ENCODE results near the gene PAPSS2.

PAPSS2 gene

DNA sequence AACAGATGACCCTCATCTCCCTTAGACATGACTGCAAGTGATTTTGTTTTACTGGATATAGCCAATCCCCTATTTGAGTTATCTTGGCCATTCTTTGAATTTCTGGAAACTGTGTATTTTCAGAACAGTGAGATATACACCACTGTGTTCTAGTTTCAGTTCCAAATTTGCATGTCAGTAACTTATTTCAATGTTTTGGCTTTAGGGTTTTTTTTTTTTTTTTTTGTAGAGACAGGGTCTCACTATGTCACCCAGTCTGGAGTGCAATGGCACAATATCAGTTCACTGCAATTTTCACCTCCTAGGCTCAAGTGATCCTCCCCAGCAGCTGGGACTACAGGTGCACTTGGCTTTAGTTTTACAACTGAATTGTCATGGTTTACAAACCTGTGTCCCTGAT, 91.1 kb downstream of the PAPSS2 start:
- DNase-seq (ENCODE audit: low read depth) = no peak

DNA sequence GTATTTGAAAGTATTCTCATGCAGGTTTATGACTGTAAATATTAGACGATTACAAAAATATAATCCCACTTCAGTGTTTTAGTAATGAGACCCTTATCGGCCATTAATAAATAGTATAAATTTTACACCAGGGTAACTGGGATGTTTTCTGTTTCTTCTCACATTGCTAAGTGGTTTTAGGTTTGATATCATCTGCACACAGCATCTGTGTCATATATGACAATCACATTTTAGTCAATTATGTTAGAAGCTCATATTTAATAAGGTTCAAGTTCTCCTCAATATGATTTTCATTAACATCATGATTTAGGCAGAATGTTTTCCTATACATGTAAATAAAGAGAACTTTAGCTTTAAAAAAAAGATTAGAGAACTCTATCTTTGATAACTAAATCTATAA, 91.6 kb downstream of the PAPSS2 start:
- DNase-seq (ENCODE audit: low read depth) = no peak

DNA sequence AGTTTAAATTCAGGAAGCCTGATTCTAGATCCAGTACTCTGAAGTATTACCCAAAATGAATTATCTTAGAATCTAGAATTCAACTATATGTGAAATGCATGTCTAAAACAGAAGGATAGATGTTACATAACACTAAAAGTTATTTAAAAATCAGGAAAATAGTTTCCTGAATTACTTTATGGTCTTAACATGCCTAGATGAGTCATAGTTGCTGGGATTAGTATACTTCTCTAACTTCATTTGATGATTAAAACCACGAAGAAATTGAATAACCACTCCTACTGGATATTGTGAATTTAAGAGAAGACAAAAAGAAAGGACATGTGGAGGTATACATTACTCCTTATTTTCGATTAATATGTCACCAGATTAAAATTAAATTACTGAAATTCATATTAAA, 92.9 kb downstream of the PAPSS2 start:
- peak; percentile 37 for DNase-seq (ENCODE audit: low read depth)

DNA sequence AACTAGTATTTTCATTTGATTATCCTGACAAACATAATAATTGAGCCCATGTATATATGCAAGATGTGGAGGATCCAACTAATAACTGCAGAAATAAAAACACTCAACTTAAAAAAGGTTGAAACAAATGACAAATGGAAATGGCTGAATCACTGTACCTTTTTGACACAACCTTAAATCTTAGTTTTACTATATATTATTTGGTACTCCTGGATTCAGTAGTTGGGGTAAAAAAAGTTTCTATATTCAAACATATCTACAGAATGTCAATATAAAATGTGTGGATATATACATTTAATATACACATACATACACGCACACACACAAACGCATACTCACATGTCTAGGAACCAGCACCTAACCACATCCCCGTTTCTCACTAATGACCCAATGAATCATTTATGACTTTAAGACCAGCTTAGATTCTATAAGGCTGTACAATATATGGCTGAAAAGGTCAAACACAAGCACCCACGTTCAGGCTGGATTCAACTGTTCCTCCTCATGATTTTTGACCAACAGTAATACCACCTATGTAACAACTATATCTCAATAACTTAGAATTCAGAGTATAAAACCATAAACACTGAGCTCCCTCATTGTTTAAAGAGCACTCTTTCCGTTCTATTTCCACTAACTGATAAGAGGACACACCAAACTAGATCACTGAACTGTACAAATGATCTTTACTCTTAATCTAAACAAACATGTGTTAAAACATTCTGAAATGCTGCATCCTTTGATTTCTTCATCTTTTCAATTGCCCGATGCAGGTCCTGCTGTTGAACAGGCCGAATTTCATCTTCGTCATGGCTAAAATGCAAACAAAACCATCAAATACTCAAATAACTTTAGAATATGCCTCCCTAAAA, 94.6 kb downstream of the PAPSS2 start:
- DNase-seq (ENCODE audit: low read depth) = no peak

DNA sequence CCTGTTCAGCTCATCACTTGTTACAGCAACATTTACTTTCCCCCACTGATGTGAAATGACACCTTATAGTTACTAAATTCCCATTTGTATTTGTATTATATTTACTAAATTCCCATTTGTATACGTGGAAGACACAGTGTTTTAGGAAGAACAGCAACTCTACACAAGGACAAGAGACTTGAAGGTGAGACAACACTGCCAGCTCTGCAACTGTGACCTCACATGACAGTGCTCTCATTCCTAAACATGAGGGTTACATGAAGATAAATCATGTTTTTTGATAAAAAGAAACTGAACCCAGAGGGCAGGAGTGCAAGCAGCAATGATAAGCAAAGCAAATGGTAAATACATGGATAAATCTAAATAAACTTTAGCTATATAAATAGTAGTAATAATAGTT, 98.0 kb downstream of the PAPSS2 start:
- DNase-seq (ENCODE audit: low read depth) = no peak

DNA sequence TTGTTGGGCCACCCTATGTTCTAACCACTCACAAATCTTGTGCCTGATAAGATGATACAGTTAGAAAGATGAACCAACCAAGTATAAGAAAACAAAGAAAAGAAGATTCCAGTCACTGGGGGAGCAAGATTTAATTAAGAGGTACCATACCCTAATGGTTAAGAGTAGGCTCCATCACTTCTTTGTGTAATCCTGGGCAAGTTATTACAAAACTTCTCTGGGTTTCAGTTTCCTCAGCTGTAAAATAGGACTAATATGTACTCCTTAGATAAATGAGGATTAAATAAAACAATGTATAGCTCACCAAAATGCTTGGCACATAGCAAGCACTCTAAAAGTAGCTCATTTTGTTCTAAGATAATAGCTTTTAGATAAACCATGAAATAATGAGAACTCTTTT, 99.9 kb downstream of the PAPSS2 start:
- DNase-seq (ENCODE audit: low read depth) = no peak

DNA sequence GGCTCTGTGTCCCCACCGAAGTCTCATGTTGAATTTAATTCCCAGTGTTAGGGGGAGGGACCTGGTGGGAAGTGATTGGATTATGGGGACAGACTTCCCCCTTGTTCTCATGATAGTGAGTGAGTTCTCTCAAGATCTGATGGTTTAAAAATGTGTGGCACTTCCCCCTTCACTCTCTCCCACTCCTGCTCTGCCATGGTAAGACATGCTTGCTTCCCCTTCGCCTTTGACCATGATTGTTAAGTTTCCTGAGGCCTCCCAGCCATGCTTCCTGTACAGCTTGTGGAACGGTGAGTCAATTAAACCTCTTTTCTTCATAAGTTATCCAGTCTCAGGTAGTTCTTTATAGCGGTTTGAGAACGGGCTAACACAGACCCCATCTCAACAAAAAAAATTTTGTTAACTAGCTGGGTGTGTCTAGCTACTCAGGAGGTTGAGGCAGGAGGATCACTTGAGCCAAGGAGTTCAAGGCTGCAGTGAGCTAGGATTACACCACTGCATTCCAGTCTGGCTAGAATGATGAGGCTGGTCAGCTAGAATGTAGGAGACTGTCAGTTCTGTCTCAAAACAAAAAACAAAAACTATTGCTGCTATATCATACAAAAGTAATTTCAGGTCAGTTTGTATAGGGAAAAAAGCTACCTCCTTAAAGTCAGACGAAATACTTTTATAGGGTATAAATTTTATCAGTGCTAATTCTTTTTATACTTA, 100.7 kb downstream of the PAPSS2 start:
- no peak for DNase-seq (ENCODE audit: low read depth)

DNA sequence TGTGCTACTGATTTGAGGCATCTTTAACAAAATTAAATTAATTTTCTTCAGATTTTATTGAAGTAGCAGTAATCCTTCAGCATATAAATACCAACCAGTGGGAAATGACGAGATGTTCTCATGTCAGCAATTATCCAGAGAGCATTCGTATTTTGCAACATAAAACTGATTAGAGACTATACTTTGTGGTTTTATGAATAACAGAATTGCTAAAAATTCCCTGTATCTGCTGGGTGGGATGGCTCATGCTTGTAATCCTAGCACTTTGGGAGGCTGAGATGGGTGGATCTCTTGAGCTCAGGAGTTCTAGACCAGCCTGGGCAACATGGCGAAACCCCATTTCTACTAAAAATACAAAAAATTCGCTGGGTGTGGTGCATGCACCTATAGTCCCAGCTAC, 101.5 kb downstream of the PAPSS2 start:
- DNase-seq (ENCODE audit: low read depth) = no peak

DNA sequence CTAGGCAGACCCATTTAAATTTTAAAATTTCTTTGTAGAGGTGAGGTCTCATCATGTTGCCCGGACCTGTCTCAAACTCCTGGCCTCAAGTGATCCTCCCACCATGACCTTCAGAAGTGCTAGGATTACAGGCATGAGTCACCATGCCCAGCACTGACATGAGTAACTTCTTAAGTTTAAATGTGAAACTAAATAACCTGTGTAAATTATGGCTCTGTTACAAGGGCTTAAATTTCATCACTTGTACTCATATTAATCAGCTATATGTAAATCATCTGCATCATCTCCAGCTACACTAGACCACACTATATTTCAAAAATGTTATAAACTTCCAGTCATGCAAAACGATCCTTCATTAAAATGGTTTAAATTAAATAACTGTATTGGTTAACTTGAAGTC, 102.2 kb downstream of the PAPSS2 start:
- DNase-seq (ENCODE audit: low read depth) = peak; percentile 46

DNA sequence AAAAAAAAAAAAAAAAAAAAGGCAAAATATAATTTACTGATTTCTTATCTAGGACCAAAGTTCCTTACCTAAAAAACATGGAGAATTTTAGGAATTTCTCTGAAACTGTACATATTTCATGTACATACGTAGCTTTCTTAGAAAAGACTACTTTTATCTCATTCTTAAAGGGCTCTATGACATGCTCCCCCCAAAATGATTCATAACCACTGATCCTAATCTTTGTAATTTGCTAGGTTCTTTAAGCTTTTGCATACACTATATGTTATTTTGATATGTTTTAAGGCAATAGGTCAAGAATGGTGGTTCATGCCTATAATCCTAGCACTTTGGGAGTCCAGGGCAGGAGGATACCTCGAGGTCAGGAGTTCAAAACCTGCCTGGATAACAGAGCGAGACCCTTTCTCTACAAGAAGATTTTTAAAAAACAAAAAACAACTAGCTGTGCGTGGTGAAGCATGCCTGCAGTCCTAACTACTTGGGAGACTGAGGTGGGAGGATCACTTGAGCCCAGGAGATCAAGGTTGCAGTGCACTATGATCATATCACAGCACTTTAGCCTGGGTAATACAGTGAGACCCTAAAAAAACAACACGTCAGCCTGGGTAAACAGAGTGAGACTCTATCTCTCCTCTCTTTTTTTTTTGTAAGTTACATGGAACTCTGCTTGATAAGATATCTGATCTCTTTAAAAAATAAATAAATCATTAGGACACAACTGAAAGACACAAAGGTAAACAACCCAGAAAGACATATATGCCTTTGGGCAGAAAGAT, 103.6 kb downstream of the PAPSS2 start:
- no peak for DNase-seq (ENCODE audit: low read depth)

DNA sequence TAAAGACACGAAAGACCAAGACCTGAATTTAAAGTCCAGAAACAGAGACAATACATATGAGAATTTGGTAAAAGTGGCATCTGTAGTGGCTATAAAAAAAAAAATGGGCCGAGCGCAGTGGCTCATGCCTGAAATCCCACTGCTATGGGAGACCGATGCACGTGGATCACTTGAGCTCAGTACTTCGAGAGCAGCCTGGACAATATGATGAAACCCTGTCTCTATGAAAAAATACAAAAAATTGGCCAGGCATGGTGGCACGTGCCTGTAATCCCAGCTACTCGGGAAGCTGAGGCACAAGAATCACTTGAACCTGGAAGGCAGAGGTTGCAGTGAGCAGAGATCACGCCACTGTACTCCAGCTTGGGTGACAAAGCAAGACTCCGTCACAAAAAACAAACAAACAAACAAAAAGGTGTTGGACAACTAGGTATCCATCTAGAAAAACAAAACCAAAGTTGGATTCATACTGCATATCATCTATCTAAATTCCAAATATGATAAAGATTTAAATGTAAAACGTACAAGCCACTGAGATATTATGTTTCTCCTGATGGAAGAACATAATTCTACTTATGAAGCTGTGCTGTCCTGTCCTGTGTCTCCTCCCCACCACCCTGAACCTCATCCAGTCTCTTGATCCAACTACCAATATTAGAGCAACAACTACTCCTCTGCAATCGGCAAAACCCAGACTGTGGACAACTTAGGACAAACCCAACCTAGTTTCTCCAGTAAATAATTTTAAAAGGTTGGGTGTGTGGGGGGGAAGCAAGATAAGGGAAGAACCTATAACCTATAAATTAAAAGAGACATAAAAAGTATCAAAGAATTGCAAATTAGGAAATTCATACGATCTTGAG, 104.6 kb downstream of the PAPSS2 start:
- no peak for DNase-seq (ENCODE audit: low read depth)

DNA sequence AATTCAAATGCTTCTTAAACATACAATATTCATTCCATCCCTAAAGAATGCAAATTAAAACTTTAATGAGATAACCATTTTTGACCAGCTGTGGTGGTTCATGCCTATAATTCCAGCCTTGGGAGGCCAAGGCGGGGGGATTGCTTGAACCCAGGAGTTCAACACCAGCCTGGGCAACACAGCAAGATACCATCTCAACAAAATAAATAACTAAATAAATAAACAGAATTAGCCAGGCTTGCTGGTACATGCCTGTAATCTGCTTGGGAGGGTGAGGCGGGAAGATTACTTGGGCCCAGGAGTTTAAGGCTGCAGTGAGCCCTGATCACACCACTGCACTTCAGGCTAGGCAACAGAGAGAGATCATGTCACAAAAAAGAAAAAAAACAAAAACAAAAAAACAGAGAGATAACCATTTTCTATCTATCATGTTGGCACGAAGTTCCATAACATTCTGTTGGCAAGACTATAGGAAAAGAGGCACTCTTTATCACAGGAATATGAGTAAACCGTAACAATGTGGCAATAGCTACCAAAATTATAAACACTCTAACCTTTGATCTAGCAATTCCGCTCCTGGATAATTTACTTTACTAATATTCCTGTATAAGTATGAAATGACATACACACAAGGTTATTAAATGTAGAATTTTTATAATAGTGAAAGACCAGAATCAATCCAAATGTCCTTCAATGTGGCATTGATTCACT, 106.1 kb downstream of the PAPSS2 start:
- DNase-seq (ENCODE audit: low read depth) = no peak

DNA sequence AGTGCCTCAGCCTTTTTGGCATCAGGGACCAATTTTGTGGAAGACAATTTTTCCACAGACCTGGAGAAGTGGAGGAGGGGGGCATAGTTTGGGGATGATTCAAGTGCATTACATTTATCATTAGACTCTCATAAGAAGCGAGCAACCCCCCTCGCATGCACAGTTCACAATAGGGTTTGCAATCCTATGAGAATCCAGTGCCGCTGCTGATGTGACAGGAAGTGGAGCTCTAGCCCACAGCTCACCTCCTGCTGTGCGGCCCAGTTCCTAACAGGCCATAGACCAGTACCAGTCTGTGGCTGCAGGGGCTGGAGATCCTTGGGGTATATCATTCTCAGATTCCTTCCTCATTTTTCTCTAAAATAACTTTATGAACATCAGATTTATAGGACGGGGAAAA, 107.6 kb downstream of the PAPSS2 start:
- no peak for DNase-seq (ENCODE audit: low read depth)

DNA sequence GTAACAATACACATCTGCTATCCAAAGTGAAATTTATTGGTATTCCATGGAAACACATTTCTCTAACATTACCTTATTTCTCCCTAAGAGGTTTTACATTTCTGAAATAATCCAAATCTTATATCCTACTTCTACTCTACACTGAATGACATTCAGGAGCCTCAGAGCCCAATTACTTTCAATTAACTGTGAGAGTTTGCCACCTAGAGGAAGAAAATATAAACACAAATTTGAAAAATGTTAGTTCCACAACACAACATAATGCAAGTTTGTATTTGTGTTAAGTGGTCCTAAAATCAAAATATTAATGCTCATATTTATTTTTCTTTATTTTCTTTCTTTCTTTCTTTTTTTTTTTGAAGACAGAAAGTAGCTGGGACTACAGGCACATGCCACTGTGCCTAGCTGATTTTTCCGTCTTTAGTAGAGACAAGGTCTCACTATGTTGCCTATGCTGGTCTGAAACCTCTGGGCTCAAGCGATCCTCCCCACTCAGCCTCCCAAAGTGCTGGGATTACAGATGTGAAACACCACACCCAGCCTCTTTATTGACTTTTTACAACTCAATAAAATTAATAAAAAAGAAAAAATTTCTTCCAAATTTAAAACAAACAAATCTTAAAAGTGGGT, 112.3 kb downstream of the PAPSS2 start:
- no peak for DNase-seq (ENCODE audit: low read depth)

DNA sequence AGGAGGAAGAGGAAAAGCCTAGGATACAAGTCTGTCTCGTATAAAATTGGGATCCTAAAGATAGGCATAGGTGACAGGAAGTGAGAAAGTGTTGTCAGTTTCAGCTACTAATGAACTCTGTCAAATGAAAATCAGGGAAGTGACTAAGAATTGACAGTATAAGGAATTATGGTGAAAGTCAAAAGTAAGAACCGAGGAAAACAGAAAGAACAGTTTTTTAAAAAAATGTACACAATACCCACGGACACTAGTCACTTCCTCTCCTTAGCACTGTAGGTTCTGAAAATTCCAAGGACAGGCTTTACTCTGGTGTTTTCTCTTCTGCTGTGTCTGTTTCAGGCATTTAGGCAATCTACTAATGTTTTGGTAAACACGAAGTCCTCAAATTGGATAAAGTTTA, 116.1 kb downstream of the PAPSS2 start:
- no peak for DNase-seq (ENCODE audit: low read depth)

DNA sequence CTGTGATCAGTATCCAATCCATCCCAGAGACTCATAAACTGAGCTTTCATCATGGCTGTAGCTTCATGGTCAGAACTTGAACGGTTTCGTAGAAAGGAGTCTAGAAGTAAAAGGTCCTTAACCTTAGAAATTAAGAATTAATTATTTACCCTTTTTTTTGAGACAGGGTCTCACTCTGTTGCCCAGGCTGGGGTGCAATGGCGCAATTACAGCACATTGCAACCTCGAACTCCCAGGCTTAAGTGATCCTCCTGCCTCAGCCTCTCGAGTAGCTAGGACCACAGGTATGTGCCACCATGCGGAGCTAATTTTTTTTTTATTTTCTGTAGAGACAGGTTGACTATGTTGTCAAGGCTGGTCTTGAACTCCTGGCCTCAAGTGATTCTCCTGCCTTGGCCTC, 116.7 kb downstream of the PAPSS2 start:
- no peak for DNase-seq (ENCODE audit: low read depth)

DNA sequence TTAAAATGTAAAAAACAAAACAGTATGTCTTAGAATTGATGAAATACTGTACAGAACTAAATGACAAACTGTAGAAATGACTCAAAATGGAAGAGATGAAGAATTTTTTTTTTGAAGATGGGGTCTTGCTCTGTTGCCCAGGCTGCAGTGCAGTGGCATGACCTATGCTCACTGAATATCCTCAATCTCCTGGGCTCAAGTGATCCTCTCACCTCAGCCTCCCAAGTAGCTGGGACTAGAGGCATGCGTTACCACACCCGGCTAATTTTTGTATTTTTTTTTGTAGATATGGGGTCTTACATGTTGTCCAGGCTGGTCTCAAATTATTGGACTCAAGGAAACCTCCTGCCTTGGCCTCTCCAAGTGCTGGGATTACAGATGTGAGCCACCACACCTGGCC, 121.9 kb downstream of the PAPSS2 start:
- DNase-seq (ENCODE audit: low read depth) = no peak

DNA sequence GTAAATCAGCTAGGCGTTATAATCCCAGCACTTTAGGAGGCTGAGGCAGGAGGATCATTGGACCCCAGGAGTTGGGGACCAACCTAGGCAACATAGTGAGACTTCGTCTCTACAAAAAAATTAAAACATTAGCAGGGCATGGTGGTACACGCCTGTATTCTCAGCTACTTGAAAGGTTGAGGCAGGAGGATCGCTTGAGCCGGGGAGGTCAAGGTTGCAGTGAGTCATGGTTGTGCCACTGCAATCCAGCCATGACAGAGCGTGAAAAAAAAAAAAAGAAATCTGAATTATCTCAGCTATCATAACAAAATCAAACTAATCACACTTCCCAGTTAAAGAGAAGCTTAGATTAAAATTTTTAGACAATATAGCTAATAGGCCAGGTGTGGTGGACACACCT, 123.0 kb downstream of the PAPSS2 start:
- no peak for DNase-seq (ENCODE audit: low read depth)

DNA sequence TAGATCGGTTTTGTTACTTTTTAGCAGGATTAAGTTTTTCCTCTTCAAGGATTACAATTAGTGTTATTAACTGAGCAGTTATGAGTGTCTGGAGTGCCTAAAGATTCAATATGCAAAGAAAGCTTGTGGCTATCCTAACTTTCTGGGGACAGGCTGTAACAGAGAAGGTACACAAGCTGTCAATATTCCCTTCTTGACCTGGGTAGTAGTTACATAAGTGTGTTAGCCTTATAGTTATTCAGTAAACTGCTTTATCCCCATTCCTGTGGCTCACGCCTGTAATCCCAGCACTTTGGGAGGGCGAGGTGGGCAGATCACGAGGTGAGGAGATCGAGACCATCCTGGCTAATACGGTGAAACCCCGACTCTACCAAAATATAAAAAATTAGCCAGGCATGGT, 126.7 kb downstream of the PAPSS2 start:
- no peak for DNase-seq (ENCODE audit: low read depth)

DNA sequence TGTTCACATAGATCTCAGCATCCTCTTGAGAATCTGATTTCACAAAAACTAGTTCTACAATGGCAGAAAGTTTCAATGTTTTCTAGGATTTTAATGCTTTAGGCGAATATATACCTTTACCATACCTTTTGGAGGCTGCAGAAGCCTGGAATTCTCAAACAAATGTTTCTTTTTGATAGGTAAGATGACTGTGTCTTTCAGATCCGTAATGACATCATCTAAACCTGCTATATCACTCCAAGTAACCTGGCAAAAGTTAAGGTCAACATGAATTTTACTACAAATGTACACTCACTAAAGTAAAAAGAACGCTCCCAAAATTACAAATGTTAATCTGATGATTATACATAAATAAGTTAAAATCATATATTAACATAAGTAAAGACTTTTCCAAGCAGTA, 130.5 kb downstream of the PAPSS2 start:
- DNase-seq (ENCODE audit: low read depth) = no peak

DNA sequence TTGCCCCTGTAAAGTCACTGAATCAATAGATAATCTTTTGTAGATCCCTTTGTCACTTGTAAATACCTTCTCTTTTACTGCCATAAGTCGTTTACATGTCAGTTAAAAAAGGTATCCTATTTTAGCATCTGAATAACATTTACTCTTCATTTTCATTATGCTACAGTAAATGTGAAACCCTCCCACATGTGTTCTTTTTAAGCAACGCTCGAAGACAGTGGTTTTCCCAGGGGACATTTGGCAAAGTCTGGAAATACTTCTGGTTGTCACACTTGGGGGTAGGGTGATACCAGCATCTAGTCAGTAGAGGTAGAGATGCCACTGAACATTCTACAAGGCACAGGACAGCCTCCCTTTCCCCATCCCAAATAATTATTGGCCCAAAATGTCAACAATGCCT, 134.6 kb downstream of the PAPSS2 start:
- no peak for DNase-seq (ENCODE audit: low read depth)
